ENCODE data around the gene PRLR. TPM values are rescaled to one million over a fixed set of nuclear protein-coding genes. Genes with fewer than 3 reads are reported as not detected.

PRLR gene
- total RNA-seq, 4 donors from 2014 or later, result 0.10 to 0.65 (median 0.39) TPM

DNA sequence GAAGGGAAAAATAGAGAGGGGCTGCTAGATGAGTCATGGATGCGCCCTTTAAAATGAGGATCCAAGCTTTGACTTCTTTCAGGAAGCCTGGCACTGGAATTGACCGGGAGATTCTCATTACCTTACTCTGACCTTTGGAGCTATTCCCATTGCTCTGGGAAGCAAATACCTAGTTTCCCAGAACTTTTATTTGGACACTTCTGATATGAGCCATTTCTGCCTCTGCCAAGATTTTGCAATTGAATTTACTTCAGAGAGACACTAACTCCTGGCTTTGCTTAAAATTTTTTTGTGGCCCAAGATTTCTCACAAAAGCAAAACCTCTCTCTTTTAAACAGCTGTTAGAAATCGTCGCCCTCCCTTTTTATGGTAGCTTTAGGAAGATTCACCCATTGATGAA lies 166.9 kb downstream of the PRLR start:
- no peak overlapping the region for H3K27ac ChIP-seq
- in situ Hi-C loops (cut with MboI; ENCODE audit: low sequenced_read_pairs in 4 of 4), result no loop called here
- intact Hi-C loops (cut with DNase I; ENCODE audit: low total_unique reads), result no loop called here
- H3K9me3 ChIP-seq, result no peaks in the 10 kb centered on the region
- peak; percentile 33 to 76 for ATAC-seq
- H3K4me1 ChIP-seq, result no peaks in the 10 kb centered on the region
- H3K36me3 ChIP-seq, result no peaks in the 10 kb centered on the region
- H3K4me3 ChIP-seq, result no peak overlapping the region
- DNase-seq, result no peak
- no peak for TF ChIP-seq POLR2A (IDR thresholded peaks at IDR 0.05)
- TF ChIP-seq, protein P1, sequence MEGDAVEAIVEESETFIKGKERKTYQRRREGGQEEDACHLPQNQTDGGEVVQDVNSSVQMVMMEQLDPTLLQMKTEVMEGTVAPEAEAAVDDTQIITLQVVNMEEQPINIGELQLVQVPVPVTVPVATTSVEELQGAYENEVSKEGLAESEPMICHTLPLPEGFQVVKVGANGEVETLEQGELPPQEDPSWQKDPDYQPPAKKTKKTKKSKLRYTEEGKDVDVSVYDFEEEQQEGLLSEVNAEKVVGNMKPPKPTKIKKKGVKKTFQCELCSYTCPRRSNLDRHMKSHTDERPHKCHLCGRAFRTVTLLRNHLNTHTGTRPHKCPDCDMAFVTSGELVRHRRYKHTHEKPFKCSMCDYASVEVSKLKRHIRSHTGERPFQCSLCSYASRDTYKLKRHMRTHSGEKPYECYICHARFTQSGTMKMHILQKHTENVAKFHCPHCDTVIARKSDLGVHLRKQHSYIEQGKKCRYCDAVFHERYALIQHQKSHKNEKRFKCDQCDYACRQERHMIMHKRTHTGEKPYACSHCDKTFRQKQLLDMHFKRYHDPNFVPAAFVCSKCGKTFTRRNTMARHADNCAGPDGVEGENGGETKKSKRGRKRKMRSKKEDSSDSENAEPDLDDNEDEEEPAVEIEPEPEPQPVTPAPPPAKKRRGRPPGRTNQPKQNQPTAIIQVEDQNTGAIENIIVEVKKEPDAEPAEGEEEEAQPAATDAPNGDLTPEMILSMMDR (IDR thresholded peaks at IDR 0.05 in 4 of 5, conservative IDR thresholded peaks at IDR 0.05 in 1 of 5), result no peak
- no peaks in the 10 kb centered on the region for H3K27me3 ChIP-seq

DNA sequence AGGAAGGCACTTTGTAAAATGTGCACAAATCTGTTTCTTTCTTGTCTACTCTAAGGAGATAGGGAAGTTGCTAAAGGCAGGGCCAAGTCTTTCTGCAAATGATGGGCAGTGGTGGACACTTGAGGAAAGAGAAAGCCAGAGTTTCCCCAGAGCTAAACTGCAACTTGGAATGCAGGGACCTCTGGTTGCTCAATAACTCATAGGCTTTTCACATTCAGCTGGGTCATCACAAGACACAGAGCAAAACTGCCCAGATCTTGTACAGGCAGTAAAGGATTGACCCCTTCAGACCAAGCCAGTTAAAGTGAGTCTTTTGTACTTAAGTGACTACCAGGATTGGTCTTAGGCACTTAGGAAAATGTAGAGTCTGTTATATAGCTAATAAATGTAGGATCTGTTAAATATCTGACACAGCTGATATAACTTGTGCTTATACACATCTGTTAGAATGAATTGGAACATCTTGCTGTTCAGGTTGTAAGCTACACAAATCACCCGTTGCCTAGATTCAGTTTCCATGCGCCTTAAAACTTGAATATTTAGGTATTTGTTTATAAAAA lies 169.0 kb downstream of the PRLR start:
- no peak for TF ChIP-seq POLR2A (IDR thresholded peaks at IDR 0.05)
- TF ChIP-seq, protein P1 (IDR thresholded peaks at IDR 0.05 in 4 of 5, conservative IDR thresholded peaks at IDR 0.05 in 1 of 5), result no peak
- H3K27me3 ChIP-seq, result no peaks in the 10 kb centered on the region
- intact Hi-C loops (cut with DNase I; ENCODE audit: low total_unique reads), result no loop called here
- no peak overlapping the region for H3K27ac ChIP-seq
- no peaks in the 10 kb centered on the region for H3K9me3 ChIP-seq
- no peak overlapping the region for H3K4me3 ChIP-seq
- no peaks in the 10 kb centered on the region for H3K36me3 ChIP-seq
- in situ Hi-C loops (cut with MboI; ENCODE audit: low sequenced_read_pairs in 4 of 4), result no loop called here
- ATAC-seq, result peak; percentile 52 to 68
- peak; percentile 4 to 23 for DNase-seq
- no peaks in the 10 kb centered on the region for H3K4me1 ChIP-seq

DNA sequence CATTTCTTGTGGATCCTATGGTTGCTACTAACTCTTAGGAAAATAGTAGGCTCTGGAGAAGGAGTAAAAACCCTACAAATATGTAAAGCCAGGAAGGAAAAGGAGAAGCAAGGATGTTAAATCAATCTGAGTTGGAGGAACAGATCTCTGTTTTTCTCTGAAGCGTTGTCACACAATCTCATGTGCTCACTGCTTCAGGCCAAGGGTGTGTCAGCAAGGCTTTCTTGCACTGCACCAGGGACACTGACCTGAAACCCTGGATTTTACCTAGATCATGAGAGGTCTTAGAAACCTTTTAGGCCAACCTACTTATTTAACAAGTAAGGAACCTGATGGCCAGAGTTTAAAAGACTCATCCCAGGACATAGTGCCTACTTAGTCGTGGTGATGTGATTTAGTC lies 170.1 kb downstream of the PRLR start:
- DNase-seq (no peak), ATAC-seq (no peak)
- intact Hi-C loops (cut with DNase I; ENCODE audit: low total_unique reads), result no loop called here
- Histone ChIP-seq H3K4me3 (no peak overlapping the region), H3K27ac (no peak overlapping the region), H3K27me3 (no peaks in the 10 kb centered on the region), H3K9me3 (no peaks in the 10 kb centered on the region), H3K4me1 (no peaks in the 10 kb centered on the region), H3K36me3 (no peaks in the 10 kb centered on the region)
- in situ Hi-C loops (cut with MboI; ENCODE audit: low sequenced_read_pairs in 4 of 4), result no loop called here
- TF ChIP-seq, protein P1 (IDR thresholded peaks at IDR 0.05 in 4 of 5, conservative IDR thresholded peaks at IDR 0.05 in 1 of 5), result no peak
- TF ChIP-seq POLR2A (IDR thresholded peaks at IDR 0.05), result no peak

DNA sequence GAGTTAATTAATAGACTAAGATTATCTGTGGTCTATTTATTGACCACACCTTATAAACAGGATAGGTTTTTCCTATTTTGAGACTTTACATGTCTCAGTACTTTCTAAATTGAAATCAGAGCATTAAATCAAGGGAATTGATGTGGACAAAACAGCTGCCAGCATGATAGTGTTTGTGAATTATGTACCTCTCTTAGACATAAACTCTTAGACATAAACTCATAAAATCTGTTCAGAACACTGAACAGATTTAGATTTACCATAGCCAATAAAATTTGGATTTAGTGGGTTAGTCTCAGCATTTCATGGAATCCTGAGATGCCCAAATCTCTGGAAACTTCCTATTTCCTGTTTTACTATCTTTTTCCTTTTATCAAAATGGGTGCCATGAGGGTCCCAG lies 171.0 kb downstream of the PRLR start:
- Histone ChIP-seq H3K36me3 (no peaks in the 10 kb centered on the region), H3K27me3 (no peaks in the 10 kb centered on the region), H3K4me3 (no peak overlapping the region), H3K9me3 (no peaks in the 10 kb centered on the region), H3K4me1 (no peaks in the 10 kb centered on the region), H3K27ac (no peak overlapping the region)
- TF ChIP-seq, protein P1 (IDR thresholded peaks at IDR 0.05 in 4 of 5, conservative IDR thresholded peaks at IDR 0.05 in 1 of 5), result no peak
- no peak for TF ChIP-seq POLR2A (IDR thresholded peaks at IDR 0.05)
- DNase-seq (no peak), ATAC-seq (no peak)
- in situ Hi-C loops (cut with MboI; ENCODE audit: low sequenced_read_pairs in 4 of 4) (no loop called here), intact Hi-C loops (cut with DNase I; ENCODE audit: low total_unique reads) (no loop called here)

DNA sequence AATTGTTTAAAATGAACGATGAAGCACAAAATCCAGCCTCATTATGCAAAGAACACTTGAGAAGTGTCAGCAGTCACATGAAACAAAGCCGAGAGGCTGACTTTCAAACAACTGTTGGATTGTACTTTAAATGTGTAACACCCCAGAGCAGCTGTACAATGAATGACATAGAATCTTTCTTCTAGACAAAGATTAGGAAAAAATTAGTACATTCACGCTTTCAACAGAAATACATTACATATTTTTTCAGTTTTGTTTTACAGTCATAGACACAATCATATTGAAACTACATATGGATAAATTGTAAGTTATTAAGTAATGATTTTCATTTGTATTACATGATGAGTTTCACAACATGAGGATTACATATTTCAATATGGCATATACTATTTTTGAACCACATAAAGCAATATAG lies 171.9 kb downstream of the PRLR start:
- Histone ChIP-seq H3K36me3 (no peaks in the 10 kb centered on the region), H3K9me3 (no peaks in the 10 kb centered on the region), H3K27ac (no peak overlapping the region), H3K27me3 (no peaks in the 10 kb centered on the region), H3K4me1 (no peaks in the 10 kb centered on the region), H3K4me3 (no peak overlapping the region)
- TF ChIP-seq, protein P1 (IDR thresholded peaks at IDR 0.05 in 4 of 5, conservative IDR thresholded peaks at IDR 0.05 in 1 of 5), result no peak
- no peak for TF ChIP-seq POLR2A (IDR thresholded peaks at IDR 0.05)
- DNase-seq, result no peak
- ATAC-seq, result no peak
- in situ Hi-C loops (cut with MboI; ENCODE audit: low sequenced_read_pairs in 4 of 4) (no loop called here), intact Hi-C loops (cut with DNase I; ENCODE audit: low total_unique reads) (no loop called here)

Measured in gastrocnemius medialis (tissue), 4 donors.